ENCODE data around the gene LYRM2. TPM values are rescaled to one million over a fixed set of nuclear protein-coding genes. Genes with fewer than 3 reads are reported as not detected.

Gene LYRM2
- total and polyA plus RNA-seq, 9 of the 15 experiments (the other 6 are each of a cell fraction or from before 2014, with no cell fraction given), result 13.9 to 115 (median 42.9) TPM

DNA sequence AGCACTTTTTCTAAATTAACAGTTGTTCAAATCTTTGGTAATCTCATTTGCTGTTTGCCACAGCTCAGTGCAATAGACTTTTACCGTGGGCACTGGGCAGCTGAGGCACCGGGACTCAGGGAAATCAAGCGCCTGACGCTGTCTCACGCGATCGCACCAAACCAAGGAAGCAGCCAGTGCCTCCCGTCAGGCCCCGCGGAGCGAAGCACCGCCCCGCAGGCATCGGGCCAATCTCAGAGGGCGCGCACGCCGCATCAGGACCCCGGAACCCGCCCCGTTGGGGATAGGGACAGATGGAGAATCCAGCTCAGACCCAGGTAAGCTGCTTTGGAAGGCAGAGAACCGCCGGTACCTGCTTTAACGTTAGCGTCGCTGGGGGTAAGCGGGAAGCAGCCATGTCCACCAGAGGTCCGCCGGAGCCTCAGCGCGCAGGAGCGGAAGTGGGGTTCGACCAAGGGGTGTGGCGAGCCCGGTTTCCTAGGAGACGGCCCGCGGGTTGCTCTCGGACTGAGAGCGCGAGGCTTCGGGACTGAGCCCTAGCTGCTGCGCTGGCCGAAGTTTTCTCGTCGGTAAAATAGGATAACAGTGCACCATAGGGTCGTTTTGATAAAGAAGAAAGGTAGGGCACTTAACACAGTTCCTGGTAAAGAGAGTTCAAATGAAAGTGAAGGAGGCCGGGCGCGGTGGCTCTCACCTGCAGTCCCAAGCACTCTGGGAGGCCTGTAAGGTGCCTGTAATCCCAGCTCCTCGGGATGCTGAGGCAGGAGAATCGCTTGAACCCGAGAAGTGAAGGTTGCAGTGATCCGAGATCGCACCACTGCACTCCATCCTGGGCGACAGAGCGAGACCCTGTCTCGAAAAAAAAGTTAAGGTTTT is at the start of gene LYRM2 (continued):
- TF ChIP-seq ZNF263 (CRISPR knock-in tag; IDR thresholded peaks at IDR 0.05; ENCODE audit: borderline replicate concordance), result peak; percentile 37; the same call in 1 of the 2 replicates
- peak; percentile 86 for TF ChIP-seq CTBP1 (IDR thresholded peaks at IDR 0.05; ENCODE audit: borderline replicate concordance)
- TF ChIP-seq, protein P1, sequence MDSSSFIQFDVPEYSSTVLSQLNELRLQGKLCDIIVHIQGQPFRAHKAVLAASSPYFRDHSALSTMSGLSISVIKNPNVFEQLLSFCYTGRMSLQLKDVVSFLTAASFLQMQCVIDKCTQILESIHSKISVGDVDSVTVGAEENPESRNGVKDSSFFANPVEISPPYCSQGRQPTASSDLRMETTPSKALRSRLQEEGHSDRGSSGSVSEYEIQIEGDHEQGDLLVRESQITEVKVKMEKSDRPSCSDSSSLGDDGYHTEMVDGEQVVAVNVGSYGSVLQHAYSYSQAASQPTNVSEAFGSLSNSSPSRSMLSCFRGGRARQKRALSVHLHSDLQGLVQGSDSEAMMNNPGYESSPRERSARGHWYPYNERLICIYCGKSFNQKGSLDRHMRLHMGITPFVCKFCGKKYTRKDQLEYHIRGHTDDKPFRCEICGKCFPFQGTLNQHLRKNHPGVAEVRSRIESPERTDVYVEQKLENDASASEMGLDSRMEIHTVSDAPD (CRISPR knock-in tag; IDR thresholded peaks at IDR 0.05), result no peak
- TF ChIP-seq GTF2E2 (tag; IDR thresholded peaks at IDR 0.05), result peak; percentile 54
- TF ChIP-seq MCM3 (IDR thresholded peaks at IDR 0.05), result no peak
- TF ChIP-seq BHLHE40 (IDR thresholded peaks at IDR 0.05; ENCODE audit: low read length), result peak; percentile 84
- TF ChIP-seq, protein P2, sequence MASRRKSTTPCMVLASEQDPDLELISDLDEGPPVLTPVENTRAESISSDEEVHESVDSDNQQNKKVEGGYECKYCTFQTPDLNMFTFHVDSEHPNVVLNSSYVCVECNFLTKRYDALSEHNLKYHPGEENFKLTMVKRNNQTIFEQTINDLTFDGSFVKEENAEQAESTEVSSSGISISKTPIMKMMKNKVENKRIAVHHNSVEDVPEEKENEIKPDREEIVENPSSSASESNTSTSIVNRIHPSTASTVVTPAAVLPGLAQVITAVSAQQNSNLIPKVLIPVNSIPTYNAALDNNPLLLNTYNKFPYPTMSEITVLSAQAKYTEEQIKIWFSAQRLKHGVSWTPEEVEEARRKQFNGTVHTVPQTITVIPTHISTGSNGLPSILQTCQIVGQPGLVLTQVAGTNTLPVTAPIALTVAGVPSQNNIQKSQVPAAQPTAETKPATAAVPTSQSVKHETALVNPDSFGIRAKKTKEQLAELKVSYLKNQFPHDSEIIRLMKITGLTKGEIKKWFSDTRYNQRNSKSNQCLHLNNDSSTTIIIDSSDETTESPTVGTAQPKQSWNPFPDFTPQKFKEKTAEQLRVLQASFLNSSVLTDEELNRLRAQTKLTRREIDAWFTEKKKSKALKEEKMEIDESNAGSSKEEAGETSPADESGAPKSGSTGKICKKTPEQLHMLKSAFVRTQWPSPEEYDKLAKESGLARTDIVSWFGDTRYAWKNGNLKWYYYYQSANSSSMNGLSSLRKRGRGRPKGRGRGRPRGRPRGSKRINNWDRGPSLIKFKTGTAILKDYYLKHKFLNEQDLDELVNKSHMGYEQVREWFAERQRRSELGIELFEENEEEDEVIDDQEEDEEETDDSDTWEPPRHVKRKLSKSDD (conservative IDR thresholded peaks at IDR 0.05; ENCODE audit: low read length), result no peak
- TF ChIP-seq HLTF (IDR thresholded peaks at IDR 0.05), result no peak
- peak; percentile 89 for TF ChIP-seq L3MBTL2 (IDR thresholded peaks at IDR 0.05)
- TF ChIP-seq, protein P3, sequence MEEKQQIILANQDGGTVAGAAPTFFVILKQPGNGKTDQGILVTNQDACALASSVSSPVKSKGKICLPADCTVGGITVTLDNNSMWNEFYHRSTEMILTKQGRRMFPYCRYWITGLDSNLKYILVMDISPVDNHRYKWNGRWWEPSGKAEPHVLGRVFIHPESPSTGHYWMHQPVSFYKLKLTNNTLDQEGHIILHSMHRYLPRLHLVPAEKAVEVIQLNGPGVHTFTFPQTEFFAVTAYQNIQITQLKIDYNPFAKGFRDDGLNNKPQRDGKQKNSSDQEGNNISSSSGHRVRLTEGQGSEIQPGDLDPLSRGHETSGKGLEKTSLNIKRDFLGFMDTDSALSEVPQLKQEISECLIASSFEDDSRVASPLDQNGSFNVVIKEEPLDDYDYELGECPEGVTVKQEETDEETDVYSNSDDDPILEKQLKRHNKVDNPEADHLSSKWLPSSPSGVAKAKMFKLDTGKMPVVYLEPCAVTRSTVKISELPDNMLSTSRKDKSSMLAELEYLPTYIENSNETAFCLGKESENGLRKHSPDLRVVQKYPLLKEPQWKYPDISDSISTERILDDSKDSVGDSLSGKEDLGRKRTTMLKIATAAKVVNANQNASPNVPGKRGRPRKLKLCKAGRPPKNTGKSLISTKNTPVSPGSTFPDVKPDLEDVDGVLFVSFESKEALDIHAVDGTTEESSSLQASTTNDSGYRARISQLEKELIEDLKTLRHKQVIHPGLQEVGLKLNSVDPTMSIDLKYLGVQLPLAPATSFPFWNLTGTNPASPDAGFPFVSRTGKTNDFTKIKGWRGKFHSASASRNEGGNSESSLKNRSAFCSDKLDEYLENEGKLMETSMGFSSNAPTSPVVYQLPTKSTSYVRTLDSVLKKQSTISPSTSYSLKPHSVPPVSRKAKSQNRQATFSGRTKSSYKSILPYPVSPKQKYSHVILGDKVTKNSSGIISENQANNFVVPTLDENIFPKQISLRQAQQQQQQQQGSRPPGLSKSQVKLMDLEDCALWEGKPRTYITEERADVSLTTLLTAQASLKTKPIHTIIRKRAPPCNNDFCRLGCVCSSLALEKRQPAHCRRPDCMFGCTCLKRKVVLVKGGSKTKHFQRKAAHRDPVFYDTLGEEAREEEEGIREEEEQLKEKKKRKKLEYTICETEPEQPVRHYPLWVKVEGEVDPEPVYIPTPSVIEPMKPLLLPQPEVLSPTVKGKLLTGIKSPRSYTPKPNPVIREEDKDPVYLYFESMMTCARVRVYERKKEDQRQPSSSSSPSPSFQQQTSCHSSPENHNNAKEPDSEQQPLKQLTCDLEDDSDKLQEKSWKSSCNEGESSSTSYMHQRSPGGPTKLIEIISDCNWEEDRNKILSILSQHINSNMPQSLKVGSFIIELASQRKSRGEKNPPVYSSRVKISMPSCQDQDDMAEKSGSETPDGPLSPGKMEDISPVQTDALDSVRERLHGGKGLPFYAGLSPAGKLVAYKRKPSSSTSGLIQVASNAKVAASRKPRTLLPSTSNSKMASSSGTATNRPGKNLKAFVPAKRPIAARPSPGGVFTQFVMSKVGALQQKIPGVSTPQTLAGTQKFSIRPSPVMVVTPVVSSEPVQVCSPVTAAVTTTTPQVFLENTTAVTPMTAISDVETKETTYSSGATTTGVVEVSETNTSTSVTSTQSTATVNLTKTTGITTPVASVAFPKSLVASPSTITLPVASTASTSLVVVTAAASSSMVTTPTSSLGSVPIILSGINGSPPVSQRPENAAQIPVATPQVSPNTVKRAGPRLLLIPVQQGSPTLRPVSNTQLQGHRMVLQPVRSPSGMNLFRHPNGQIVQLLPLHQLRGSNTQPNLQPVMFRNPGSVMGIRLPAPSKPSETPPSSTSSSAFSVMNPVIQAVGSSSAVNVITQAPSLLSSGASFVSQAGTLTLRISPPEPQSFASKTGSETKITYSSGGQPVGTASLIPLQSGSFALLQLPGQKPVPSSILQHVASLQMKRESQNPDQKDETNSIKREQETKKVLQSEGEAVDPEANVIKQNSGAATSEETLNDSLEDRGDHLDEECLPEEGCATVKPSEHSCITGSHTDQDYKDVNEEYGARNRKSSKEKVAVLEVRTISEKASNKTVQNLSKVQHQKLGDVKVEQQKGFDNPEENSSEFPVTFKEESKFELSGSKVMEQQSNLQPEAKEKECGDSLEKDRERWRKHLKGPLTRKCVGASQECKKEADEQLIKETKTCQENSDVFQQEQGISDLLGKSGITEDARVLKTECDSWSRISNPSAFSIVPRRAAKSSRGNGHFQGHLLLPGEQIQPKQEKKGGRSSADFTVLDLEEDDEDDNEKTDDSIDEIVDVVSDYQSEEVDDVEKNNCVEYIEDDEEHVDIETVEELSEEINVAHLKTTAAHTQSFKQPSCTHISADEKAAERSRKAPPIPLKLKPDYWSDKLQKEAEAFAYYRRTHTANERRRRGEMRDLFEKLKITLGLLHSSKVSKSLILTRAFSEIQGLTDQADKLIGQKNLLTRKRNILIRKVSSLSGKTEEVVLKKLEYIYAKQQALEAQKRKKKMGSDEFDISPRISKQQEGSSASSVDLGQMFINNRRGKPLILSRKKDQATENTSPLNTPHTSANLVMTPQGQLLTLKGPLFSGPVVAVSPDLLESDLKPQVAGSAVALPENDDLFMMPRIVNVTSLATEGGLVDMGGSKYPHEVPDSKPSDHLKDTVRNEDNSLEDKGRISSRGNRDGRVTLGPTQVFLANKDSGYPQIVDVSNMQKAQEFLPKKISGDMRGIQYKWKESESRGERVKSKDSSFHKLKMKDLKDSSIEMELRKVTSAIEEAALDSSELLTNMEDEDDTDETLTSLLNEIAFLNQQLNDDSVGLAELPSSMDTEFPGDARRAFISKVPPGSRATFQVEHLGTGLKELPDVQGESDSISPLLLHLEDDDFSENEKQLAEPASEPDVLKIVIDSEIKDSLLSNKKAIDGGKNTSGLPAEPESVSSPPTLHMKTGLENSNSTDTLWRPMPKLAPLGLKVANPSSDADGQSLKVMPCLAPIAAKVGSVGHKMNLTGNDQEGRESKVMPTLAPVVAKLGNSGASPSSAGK (IDR thresholded peaks at IDR 0.05), result peak; percentile 88

Measured in K562 (cell line).